ENCODE measurements around the gene SNIP1.

GRCh38 chr1:37559080-37559479 is 5.0 kb upstream of the SNIP1 start:
- TF ChIP-seq POLR2AphosphoS5 (IDR thresholded peaks at IDR 0.05; ENCODE audit: borderline replicate concordance, low read depth, low read length) = no peak
- no peak for TF ChIP-seq EZH2 (IDR thresholded peaks at IDR 0.05)

All from SK-N-MC (cell line).